ENCODE measurements around the gene MOSMO.

GRCh38 chr16:22120440-22120839 is 112.5 kb downstream of the MOSMO start:
- no peak for TF ChIP-seq POLR2A (IDR thresholded peaks at IDR 0.05)
- TF ChIP-seq, protein P1, sequence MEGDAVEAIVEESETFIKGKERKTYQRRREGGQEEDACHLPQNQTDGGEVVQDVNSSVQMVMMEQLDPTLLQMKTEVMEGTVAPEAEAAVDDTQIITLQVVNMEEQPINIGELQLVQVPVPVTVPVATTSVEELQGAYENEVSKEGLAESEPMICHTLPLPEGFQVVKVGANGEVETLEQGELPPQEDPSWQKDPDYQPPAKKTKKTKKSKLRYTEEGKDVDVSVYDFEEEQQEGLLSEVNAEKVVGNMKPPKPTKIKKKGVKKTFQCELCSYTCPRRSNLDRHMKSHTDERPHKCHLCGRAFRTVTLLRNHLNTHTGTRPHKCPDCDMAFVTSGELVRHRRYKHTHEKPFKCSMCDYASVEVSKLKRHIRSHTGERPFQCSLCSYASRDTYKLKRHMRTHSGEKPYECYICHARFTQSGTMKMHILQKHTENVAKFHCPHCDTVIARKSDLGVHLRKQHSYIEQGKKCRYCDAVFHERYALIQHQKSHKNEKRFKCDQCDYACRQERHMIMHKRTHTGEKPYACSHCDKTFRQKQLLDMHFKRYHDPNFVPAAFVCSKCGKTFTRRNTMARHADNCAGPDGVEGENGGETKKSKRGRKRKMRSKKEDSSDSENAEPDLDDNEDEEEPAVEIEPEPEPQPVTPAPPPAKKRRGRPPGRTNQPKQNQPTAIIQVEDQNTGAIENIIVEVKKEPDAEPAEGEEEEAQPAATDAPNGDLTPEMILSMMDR (IDR thresholded peaks at IDR 0.05) = no peak
